HG02884 (cell line): ENCODE measurements around the gene ADGRV1.

ENCODE experiments used
- ATAC-seq: cut with Tn5 transposase; IDR thresholded peaks from one replicate; pipeline ENCODE4 v1.9.1; 2021; ENCODE audit warnings: mild to moderate bottlenecking, moderate library complexity; ENCODE audit not compliant: unreplicated experiment

Gene ADGRV1

DNA sequence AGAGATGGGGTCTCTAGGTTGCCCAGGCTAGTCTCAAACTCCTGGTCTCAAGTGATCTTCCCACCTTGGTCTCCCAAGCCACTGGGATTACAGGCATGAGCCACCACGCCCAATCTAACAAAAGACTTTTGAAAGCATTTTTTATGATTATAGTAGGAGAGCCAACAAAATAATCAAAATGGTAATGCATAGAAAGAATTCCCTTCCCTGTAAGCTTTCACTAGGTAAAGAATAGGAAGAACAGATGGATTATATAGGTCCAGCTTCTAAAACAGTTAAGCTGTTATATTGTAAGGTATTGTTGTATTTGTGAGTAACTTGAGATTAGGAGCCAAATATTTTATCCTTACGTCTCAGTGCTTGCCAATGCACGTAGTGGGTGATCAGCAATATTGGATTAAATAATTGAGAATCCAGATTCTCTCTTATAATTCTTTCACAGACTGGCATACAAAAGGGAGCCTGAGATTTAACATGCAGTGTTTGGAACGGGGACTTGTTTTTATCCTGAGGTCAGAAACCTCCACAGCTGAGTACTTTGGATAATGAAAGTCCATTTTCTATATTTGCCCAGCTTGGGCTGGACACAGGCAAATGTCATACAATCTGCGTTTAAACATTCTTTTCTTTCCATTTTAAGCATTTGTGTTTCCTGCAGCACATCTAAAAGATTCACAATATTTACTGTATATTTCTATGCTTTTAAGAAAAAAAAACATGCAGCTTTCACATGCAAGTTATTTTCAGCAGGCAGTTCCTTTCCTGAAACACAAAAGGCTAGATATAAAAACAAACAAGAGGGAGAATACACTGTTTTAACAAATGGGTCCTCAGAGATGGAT is 586.1 kb downstream of the ADGRV1 start:
- no peak for ATAC-seq

DNA sequence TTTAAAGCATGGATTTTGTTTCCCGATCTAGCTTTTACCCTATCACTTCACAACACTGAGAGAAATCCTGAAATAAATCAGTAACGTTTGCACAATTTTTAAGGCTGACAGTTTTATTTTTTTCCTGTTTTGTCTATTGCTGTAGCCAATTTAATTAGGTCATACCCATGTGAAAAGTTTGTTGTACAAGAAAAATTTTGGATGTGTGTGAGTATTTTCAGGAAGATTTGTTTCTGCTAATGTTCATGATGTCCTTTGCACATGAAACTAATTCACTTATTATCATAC is 586.7 kb downstream of the ADGRV1 start:
- no peak for ATAC-seq

DNA sequence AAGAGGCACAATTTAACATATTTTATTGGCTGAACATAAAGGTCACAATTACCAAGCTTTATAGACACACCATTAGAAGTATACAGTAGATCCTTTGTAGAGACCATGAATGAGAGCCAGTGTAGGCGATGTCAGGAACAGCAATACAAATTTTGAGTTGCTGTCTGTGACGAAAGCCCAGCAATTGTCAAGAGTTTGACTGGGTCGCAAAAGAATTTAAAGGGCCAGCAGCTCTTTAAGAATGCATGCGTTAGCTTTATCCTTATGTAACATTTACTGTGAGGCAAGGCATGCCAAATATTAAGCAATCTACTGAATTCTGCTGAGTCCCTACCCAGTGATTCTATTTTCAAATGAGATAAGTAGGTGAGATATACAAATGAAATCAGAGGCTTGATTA is 587.6 kb downstream of the ADGRV1 start:
- ATAC-seq, result no peak

DNA sequence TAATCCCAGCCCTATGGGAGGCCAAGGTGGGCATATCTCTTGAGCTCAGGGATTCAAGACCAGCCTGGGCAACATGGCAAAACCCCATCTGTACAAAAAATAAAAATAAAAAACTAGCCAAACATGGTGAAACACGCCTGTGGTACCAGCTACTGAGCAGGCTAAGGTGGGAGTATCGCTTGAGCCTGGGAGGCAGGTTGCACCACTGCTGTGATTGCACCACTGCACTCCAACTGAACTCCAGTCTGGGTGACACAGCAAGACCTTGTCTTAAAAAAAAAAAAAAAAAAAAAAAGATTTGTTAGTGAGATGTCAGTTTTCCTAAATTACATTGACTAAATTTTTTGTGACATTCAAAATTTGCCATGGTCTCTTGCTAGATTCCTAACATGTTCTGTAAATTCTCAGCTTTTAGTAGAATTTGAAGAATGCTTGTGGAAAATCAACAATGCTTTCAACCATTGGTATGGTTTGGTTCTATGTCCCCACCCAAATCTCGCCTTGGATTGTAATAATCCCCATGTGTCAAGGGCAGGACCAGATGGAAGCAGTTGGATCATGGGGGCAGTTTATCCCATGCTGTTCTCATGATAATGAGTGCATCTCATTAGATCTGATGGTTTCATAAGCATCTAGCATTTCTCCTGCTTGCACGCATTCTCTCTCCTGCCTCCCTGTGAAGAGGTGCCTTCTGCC is 588.5 kb downstream of the ADGRV1 start:
- ATAC-seq, result no peak

DNA sequence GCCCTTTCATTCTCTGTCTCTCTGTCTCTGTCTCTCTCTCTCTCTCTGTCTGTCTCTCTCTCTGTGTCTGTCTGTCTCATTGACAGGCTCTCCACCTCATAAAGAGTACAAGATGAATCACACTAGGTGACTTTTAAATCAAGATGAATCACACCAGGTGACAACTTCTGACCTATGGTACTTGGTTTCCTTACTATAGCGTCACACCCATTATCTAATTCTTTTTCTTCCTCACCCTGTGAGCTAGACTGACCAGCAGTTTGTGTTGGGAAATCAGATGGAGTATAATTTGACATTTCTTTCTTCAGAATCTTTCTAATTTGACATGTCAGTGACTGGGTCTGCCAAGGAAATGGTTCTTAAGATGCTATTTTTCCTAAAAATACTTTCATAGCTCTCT is 591.6 kb downstream of the ADGRV1 start:
- no peak for ATAC-seq

DNA sequence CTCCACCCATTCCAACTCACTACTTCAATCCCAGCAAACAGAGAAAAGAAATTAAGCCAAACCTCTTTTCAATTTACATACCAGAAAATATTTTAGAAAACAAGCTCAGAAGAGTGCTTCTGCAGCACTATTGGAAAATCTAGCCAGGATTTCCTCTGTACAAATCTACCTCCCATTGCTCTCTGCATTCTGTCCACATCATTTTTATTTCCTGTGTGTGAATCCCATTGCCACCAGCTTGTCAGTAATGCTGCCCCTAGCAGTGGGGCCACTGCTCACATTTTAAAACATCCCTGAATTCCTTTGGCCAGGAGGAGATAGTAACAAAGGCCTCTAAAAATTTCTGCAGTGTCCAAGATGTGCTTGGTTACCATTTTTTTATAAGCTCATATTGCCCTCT is 592.0 kb downstream of the ADGRV1 start:
- no peak for ATAC-seq

DNA sequence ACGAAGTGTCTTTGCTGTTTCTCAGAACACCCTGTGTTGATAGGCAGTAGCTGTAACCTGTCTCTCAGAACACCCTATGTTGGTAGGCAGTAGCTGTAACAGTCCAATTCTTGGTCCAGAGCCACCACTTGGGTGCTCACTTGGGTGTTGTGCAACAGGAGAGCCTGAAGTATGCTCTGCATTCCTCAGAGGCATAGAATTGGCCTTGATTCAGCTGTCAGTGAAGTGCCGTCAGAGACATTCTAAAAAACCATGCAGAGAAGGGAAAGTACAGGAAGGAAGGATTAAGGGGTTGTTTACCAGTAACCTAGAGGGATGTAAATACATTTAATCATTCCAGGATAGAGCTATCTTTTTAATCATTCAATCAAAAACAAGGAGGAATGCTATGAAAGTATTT is 593.4 kb downstream of the ADGRV1 start:
- ATAC-seq, result no peak

DNA sequence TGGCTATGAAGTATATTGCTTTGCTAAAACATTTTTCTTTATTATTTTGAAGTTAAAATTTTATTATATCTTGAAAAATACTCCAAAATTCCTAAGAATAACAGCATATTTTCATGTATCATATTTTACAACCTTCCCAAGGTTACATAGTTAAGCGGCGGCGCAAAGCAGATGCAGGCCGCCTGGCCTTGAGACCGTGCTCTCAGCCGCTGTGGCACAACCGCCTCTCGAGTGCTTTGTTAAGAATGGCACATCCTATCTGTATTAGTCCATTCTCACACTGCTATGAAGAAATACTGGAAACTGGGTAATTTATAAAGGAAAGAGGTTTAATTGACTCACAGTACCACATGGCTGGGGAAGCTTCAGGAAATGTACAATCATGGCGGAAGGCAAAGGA is 595.7 kb downstream of the ADGRV1 start:
- ATAC-seq, result no peak

DNA sequence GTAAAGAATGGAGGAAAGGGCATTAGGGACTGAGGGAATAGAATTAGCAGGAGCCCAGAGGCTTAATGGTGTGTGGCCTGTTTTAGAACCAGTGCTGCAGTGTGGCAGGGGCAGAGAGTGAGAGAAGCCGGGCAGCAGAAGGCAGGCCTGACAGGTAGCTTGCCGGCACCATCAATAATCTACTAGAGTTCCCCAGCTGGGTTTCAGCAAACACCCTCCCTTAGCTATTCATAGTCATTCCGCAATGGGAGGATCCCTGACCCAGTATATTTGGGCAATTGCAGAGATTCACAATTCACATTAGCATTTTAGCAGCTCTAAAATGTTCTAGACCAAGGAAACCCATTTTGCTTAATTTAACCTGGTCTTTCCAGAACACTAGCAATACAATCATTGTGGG is 596.7 kb downstream of the ADGRV1 start:
- ATAC-seq, result no peak

DNA sequence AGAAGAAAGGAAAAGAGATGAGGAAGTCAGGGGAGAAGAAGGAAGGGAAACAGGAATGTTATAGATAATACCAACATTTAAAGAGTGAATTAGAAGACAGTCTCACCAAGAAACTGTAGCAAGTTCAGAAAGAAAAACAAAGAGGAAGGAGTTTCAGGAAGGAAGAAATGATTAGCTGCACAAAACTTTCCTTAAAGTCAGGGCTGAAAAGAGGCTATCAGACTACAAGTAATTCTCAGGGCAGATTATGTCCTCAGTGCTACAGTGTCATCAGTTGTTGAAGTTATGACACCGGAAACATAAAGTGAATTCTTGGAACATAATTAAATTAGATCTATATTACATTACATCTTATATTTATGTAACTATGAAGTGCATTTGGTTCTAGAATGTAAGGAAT is 597.6 kb downstream of the ADGRV1 start:
- no peak for ATAC-seq

DNA sequence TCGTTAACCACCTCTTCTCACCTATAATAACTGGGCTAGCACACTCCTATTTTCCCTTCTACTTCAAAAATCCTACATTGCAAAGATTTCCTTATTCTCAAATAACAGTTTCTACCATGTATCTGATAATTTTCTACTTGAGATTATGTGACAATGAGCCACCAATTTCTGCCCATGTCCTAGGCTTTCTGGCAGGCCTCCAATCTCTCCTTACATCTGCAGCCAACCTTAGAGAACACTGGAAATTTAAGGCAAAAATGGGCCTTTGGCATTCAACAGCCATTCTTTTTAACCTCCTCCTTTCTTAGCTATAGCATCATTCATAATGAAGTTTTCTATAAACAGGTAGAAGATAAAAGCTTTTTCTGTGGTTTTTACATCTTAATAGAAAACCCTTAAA is 599.4 kb downstream of the ADGRV1 start:
- no peak for ATAC-seq

DNA sequence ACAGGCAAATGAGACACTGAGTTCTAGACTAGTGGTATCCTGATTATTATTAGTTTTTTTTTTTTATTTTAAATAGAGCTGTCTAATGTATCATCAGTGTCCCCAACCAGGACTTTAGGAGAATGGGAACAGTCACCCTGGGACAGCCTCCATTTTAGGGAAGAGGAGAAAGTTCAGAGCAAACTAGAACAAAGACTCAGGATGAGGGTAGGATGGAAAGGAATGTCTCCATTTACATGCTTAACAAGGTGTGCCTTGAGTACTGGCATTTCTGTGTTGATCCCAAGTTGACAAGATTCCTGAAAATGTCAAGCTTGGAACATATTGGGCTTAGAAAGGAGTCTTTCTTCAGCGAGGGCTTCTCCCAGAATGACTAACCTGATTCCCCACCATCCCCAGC is 601.0 kb downstream of the ADGRV1 start:
- no peak for ATAC-seq

DNA sequence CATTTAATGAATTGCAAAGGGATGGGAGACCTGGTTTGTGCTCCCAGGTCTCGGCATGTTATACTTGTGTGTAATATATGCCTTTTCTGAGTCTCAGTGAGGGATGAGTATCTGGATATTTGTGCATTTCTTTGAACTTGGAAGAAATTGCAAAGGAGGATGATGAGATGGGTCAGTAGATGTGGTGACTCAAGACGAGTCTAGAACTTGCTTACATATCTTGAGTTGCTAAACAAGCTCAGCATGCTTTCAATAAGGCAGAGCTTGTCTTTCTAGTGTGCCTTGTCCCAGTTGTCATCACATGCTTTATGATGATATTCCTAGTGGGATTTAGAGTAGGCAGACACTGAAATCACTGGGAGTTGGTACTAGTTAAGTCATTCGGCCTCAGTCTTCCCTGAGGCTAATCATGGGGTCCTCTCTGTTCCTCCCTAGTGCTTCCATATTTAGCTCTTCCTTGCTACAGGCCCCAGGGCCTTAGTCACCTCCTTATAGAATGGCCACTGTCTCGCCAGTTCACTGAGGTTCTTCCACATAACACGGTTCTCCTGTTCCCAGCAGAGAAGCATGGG is 602.2 kb downstream of the ADGRV1 start:
- no peak for ATAC-seq

DNA sequence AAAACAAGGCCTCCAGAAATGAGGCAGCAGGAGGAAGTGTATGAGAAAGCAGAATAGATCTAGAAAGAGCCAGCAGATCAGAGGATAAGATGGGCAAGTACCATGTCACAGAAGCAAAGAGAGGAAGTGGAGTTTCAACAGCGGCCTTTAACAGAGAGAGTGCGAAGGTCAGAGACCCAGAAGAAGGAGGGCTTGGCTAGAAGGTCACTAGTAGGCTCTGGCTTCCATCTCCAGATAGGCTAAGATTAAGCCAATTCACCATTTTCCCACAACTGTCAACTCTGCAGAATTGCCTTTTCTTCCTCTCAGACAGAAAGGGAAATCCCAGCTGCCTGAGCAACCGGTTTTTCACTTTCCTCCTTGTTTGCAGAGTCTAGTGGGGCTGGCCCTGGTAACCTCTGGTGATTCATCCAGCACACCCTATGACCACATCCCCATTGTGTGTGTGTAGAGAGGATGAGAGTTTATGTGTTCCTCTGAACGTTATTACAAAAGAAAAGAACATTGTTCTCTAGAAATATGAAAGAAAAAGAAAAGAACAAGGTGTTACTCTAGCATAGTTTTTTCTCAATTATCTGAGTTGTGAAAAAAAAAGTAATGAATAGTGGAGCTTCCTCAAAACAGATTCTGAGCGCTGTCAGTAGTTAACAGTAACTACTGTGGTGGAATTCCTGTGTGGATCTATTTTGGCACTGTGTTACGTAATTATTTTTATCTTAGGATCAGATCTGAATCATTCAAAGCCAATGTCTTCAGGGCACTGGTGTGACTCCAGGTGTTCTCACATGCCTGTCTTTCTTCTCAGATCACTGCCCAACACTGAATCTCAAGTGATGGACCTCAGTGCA is 604.2 kb downstream of the ADGRV1 start:
- ATAC-seq, result peak; percentile 98

DNA sequence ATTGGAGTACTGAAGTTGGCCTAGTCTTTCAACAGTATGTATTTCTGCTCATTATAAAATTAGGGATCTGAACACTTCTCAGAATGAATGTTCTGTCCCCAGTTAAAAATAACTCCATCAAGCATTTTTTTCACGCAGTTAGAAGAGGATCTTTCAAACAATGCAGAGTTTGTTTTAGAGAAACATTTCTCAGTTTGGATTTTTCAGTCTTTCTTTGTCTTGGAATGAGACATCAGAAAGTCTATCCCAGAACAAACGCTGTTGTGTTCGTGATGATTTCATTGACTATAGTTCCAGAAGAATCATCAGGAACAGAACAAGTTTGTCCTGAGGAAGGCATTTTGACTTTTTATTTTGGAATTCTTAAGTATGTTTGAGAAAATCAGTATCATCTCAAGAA is 605.8 kb downstream of the ADGRV1 start:
- no peak for ATAC-seq

DNA sequence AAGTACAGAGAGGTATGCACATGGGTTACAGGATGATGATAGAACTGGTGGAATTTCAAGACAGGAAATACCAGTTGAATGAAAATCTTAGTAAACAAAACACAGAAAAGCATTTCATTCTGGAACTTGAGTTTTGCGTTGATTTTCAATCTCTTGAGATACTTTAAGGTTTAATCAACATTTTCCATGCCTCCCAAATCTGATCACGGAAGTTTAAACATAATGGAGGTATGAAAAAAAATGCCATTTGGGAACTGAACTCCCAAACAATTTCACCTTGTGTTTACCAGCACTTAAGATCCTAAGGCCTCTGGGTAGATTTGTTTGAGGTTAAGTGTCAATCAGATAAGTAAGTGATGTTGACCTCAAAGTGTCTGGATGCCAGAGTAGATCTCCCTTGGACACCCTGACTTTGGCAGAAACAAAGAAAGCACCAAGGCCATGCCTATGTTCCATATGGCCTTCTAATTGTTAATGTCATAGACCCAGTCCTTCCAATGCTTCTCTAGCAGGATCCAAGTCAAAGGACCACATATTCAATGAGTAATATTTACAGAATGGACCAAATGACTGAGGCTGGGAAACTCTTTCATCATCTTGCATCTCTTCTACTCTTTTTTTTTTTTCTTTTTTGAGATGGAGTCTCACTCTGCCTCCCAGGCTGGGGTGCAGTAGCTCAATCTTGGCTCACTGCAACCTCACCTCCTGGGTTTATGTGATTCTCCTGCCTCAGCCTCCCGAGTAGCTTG is 607.6 kb downstream of the ADGRV1 start:
- ATAC-seq, result no peak

DNA sequence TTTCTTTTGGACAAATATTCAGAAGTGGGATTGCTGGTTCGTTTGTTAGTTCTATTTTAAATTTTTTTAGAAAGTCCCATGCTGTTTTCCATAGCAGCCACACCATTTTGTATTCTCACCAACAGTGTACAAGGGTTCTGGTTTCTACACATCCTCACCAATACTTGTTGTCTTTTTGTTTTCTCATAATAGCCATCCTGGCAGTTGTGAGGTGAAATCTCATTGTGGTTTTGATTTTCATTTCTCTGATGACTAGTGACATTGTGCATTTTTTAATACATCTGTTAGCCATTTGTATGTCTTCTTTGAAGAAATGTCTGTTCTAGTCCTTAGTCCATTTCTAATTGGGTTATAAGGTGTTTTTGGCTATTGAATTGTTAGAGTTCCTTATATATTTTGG is 610.3 kb downstream of the ADGRV1 start:
- no peak for ATAC-seq

DNA sequence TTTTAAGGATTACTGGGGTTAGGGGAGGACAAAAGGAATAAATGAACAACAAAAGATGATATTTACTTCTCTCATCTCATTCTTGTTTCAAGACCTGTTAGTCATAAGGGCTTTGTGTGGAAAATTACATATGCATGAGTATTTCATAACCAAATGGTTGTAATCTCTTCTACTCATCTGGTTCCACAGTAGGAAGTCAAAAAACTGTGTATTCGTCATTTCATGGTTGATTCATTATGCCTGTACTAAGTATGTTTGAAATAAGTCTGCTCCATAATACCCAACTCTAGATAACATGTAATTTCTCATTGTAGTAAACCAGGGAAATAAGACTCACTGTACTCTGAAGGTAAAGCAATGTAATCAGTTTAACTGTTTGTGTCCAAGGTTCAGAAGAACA is 611.7 kb downstream of the ADGRV1 start:
- ATAC-seq, result no peak

DNA sequence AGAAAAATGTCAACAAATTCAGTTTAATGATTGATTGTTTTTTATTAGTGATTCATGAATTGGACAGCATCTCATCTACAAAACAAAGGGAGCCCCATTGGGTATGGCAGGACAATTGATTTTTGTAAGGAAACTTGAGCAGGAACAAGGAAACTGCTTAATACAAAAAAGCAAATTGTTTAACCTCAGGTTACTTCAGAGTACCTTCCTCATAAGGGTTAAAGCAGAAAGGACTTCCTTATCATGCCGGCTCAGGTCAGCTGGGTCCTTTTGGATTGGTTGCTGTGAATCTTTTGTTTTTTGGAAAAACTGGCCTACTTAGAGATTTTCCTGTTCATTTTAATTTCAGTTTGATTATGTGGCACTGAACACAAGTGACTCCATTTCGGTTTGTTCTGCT is 612.7 kb downstream of the ADGRV1 start:
- no peak for ATAC-seq

DNA sequence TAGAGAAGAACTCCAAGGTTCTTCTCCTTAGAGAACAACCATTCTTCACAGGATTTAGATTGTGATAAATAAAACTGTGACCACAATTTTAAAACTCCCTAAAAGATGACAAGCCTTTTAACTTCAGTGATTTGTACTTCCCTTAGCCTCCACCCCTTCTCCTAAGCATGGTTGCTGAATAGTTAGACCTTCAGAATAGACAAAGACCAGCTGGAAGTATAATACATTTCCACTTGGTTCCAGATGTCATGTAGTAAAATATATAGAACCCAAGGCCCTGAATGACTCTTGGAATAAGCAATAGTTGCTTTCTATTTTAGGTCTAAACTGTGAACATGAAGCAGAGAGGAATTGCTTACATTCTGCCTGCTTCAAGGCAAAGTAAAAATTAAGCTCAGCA is 615.8 kb downstream of the ADGRV1 start:
- no peak for ATAC-seq

DNA sequence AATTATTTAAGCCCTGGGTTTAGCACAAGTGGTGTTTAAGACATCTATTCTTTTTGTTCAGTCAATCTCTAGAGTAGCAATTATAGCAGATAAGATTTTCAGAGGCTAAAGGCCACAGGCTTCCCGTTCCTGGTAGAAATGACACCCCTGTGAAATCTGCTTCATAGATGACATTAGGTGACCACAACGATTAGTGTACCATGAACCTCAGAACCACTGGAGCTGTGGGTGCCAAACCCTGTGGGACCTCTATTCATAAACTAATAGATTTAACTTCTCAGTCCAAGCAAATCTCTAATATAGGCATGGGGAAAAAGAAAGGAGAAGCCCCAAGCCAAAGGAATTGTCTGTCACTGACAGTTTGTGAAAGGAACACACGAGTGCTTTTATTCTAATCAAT is 617.1 kb downstream of the ADGRV1 start:
- ATAC-seq, result no peak
